OCI-LY7 (cell line): ENCODE data around the gene TESMIN.

ENCODE experiments used
- CTCF ChIP-seq: fragments of 200-600 bp; sonication (generic); conservative IDR thresholded peaks from 2 replicates; pipeline ENCODE4 v1.5.1; 2014; ENCODE audit warnings: mild to moderate bottlenecking, antibody characterized with exemption, low read length, moderate library complexity, mixed read lengths
- EZH2phosphoT487 ChIP-seq: fragments of 200-600 bp; sonication (generic); IDR thresholded peaks from 2 replicates; pipeline ENCODE4 v1.6.1; 2018; ENCODE audit warnings: low read depth, borderline replicate concordance, mild to moderate bottlenecking, mixed run types, antibody characterized with exemption, low read length, moderate library complexity, mixed read lengths

DNA sequence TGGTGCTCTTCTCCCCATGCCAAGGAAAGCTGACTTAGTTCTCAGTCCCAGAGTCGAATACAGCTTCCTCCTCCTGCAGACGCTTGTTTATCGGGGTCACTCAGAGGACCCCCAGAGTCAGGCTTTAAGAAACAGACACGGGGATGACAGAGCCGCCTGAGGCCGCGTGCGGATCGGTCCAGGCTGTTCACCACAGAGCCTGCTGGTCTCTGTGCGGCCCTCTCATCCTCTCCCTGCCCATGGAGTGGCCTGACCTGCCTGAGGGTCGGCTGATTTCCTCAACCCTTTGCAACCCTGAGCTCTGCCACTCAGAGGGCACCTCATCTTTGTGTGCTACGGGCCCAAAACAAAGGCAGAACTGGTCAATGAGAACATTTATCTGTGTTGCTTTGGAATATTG is 64.8 kb downstream of the TESMIN start:
- TF ChIP-seq CTCF (no peak), EZH2phosphoT487 (no peak)
